Liver (tissue), 9 donors: ENCODE data around the gene PKNOX1. TPM values are rescaled to one million over a fixed set of nuclear protein-coding genes. Genes with fewer than 3 reads are reported as not detected.

Source experiments
- DNase-seq: peaks from one replicate; pipeline ENCODE4 v3.0.0-alpha.2; 2017; ENCODE audit warnings: low spot score
- H3K27ac ChIP-seq, 2 donors: one replicate each; pipeline ENCODE4 v1.7.0; 2013; ENCODE audit warnings: inconsistent platforms in 2 of 2, low read length in 2 of 2, control low read depth in 1 of 2, low read depth in 1 of 2, mild to moderate bottlenecking in 1 of 2
- H3K27me3 ChIP-seq, 4 donors: one replicate each; pipeline versions ENCODE4 v1.6.1 to v1.7.0; 2013; ENCODE audit warnings: low read length in 3 of 4, inconsistent platforms in 1 of 4, mild to moderate bottlenecking in 1 of 4, moderate library complexity in 1 of 4; ENCODE audit not compliant: control insufficient read depth in 4 of 4, insufficient read depth in 4 of 4
- H3K36me3 ChIP-seq, 4 donors: one replicate each; pipeline versions ENCODE4 v1.6.1 to v1.7.0; 2013; ENCODE audit warnings: low read length in 3 of 4, mild to moderate bottlenecking in 3 of 4, low read depth in 1 of 4, moderate library complexity in 1 of 4; ENCODE audit not compliant: control insufficient read depth in 4 of 4, insufficient read depth in 3 of 4
- H3K4me1 ChIP-seq, 4 donors: one replicate each; pipeline versions ENCODE4 v1.6.1 to v1.7.0; 2013; ENCODE audit warnings: low read length in 3 of 4, mild to moderate bottlenecking in 3 of 4, moderate library complexity in 1 of 4; ENCODE audit not compliant: control insufficient read depth in 4 of 4, insufficient read depth in 4 of 4
- H3K4me3 ChIP-seq, 3 donors: one replicate each; pipeline versions ENCODE4 v1.6.1 to v1.7.0; 2013; ENCODE audit warnings: low read length in 3 of 3, control low read depth in 1 of 3, low read depth in 1 of 3, mild to moderate bottlenecking in 1 of 3
- H3K9ac ChIP-seq, 2 donors: one replicate each; pipeline ENCODE4 v1.7.0; 2013; ENCODE audit warnings: low read length in 2 of 2, mild to moderate bottlenecking in 2 of 2, moderate library complexity in 2 of 2, control low read depth in 1 of 2, low read depth in 1 of 2
- H3K9me3 ChIP-seq, 4 donors: one replicate each; pipeline versions ENCODE4 v1.6.1 to v1.7.0; 2013; ENCODE audit warnings: low read length in 3 of 4; ENCODE audit not compliant: control insufficient read depth in 4 of 4
- ATF3 ChIP-seq: IDR thresholded peaks from 2 replicates; pipeline ENCODE4 v1.6.1; 2016; ENCODE audit warnings: antibody characterized with exemption
- CTCF ChIP-seq: fragments of 150-350 bp; IDR thresholded peaks from 2 replicates; pipeline ENCODE4 v1.5.1; 2017; ENCODE audit warnings: improper control_type of control experiment, low read depth, low read length; ENCODE audit not compliant: missing input control
- EGR1 ChIP-seq, 2 donors: IDR thresholded peaks; 2 replicates each; pipeline ENCODE4 v1.6.1; 2016 to 2018; ENCODE audit warnings: antibody characterized with exemption in 2 of 2, low read depth in 2 of 2
- FOXA1 ChIP-seq: IDR thresholded peaks from 2 replicates; pipeline ENCODE4 v1.6.1; 2016; ENCODE audit warnings: antibody characterized with exemption
- GABPA ChIP-seq, 2 donors: IDR thresholded peaks in 1 of 2; conservative IDR thresholded peaks in 1 of 2; 2 replicates each; pipeline ENCODE4 v1.6.1; 2016; ENCODE audit warnings: antibody characterized with exemption in 2 of 2, mild to moderate bottlenecking in 1 of 2, moderate library complexity in 1 of 2
- HNF4A ChIP-seq, 2 donors: conservative IDR thresholded peaks; 2 replicates each; pipeline ENCODE4 v1.6.1; 2016; ENCODE audit warnings: antibody characterized with exemption in 2 of 2, mild to moderate bottlenecking in 2 of 2
- JUND ChIP-seq, 2 donors: IDR thresholded peaks; 2 replicates each; pipeline ENCODE4 v1.6.1; 2016; ENCODE audit warnings: antibody characterized with exemption in 2 of 2
- NR2F2 ChIP-seq: IDR thresholded peaks from 2 replicates; pipeline ENCODE4 v1.6.1; 2016; ENCODE audit warnings: antibody characterized with exemption
- REST ChIP-seq: IDR thresholded peaks from 2 replicates; pipeline ENCODE4 v1.6.1; 2016; ENCODE audit warnings: antibody characterized with exemption, mild to moderate bottlenecking
- RXRA ChIP-seq, 2 donors: IDR thresholded peaks; 2 replicates each; pipeline ENCODE4 v1.6.1; 2017 to 2018; ENCODE audit warnings: antibody characterized with exemption in 2 of 2, mild to moderate bottlenecking in 1 of 2
- SP1 ChIP-seq: IDR thresholded peaks from 2 replicates; pipeline ENCODE4 v1.6.1; 2018; ENCODE audit warnings: antibody characterized with exemption, mild to moderate bottlenecking
- TAF1 ChIP-seq: conservative IDR thresholded peaks from 2 replicates; pipeline ENCODE4 v1.6.1; 2016; ENCODE audit warnings: antibody characterized with exemption, mild to moderate bottlenecking
- YY1 ChIP-seq: IDR thresholded peaks from 2 replicates; pipeline ENCODE4 v1.6.1; 2016; ENCODE audit warnings: antibody characterized with exemption, mild to moderate bottlenecking
- ZBTB33 ChIP-seq: IDR thresholded peaks from 2 replicates; pipeline ENCODE4 v1.6.1; 2016; ENCODE audit warnings: antibody characterized with exemption
- WGBS: extraction: QIAGEN DNeasy Blood & Tissue Kit; methylation state at CpG from one replicate; pipeline ENCODE4 v1.1.7; 2013; 5-methylcytosine and 5-hydroxymethylcytosine counted together
- polyA plus RNA-seq, 2 donors: library from polyadenylated mRNA; stranded (reverse) in 1 of 2; unstranded in 1 of 2; fragments of 200-250 nt in 1 of 2; fragments of >200 nt in 1 of 2; fragmentation: Nextera tagmentation in 1 of 2; extraction: Ambion mirVana in 1 of 2; gene quantifications; one replicate each; pipeline versions ENCODE4 v1.2.1 to v1.2.3, GENCODE V29; 2013 to 2015
- total RNA-seq, 2 donors: library from RNA; depleted of rRNA; stranded (reverse); fragments of >200 nt; gene quantifications; one replicate each; pipeline ENCODE4 v1.2.3, GENCODE V29; 2014
- donor health status: healthy.
- donor health status: healthy.
- donor health status: healthy.
- donor health status: healthy.
- donor health status: healthy.

The PKNOX1 gene
- total and polyA plus RNA-seq, 4 donors = 2.8 to 10.3 (median 8.0) TPM

GRCh38 chr21:43023175-43023574 is 48.8 kb downstream of the PKNOX1 start:
- no peak for DNase-seq
- TF ChIP-seq JUND (IDR thresholded peaks at IDR 0.05) (no peak), GABPA (IDR thresholded peaks at IDR 0.05 in 1 of 2, conservative IDR thresholded peaks at IDR 0.05 in 1 of 2) (no peak)
- H3K4me1 ChIP-seq = no peaks in the 10 kb centered on the region
- no peak overlapping the region for H3K9ac ChIP-seq
- H3K36me3 ChIP-seq = peaks cover 9 to 59% (median 23%) of the 10 kb centered on the region in 4 donors
- H3K4me3 ChIP-seq = no peak overlapping the region
- no peaks in the 10 kb centered on the region for H3K9me3 ChIP-seq
- H3K27me3 ChIP-seq = no peaks in the 10 kb centered on the region
- H3K27ac ChIP-seq = no peak overlapping the region
- 94% methylated on average over 8 of the region's 8 CpGs for WGBS

- WGBS = 90% methylated on average over 17 of the region's 17 CpGs
- Histone ChIP-seq H3K27ac (no peak overlapping the region), H3K9ac (no peak overlapping the region), H3K9me3 (no peaks in the 10 kb centered on the region), H3K4me3 (no peak overlapping the region), H3K36me3 (peaks cover 13 to 68% (median 30%) of the 10 kb centered on the region in 4 donors), H3K4me1 (no peaks in the 10 kb centered on the region), H3K27me3 (no peaks in the 10 kb centered on the region)
- TF ChIP-seq GABPA (IDR thresholded peaks at IDR 0.05 in 1 of 2, conservative IDR thresholded peaks at IDR 0.05 in 1 of 2) = no peak
- no peak for TF ChIP-seq ATF3
- no peak for TF ChIP-seq SP1
- TF ChIP-seq TAF1 = no peak
- TF ChIP-seq CTCF = no peak
- TF ChIP-seq HNF4A (conservative IDR thresholded peaks at IDR 0.05) = no peak
- TF ChIP-seq ZBTB33 = no peak
- TF ChIP-seq NR2F2 = no peak
- TF ChIP-seq YY1 = no peak
- TF ChIP-seq RXRA (IDR thresholded peaks at IDR 0.05) = no peak
- TF ChIP-seq EGR1 (IDR thresholded peaks at IDR 0.05; ENCODE audit: low read depth in 2 of 2) = no peak
- no peak for TF ChIP-seq FOXA1
- no peak for DNase-seq
Observed at GRCh38 chr21:43024439-43025136, 50.2 kb downstream of the PKNOX1 start.

- H3K27ac ChIP-seq = no peak overlapping the region
- no peaks in the 10 kb centered on the region for H3K27me3 ChIP-seq
- H3K9ac ChIP-seq = no peak overlapping the region
- H3K9me3 ChIP-seq = no peaks in the 10 kb centered on the region
- no peaks in the 10 kb centered on the region for H3K4me1 ChIP-seq
- 91% methylated on average over 6 of the region's 6 CpGs for WGBS
- no peak overlapping the region for H3K4me3 ChIP-seq
- peaks cover 16 to 72% (median 34%) of the 10 kb centered on the region in 4 donors for H3K36me3 ChIP-seq
- no peak for DNase-seq
- no peak for TF ChIP-seq TAF1
- TF ChIP-seq CTCF = no peak
- no peak for TF ChIP-seq EGR1 (IDR thresholded peaks at IDR 0.05; ENCODE audit: low read depth in 2 of 2)
- no peak for TF ChIP-seq NR2F2
- no peak for TF ChIP-seq REST
- TF ChIP-seq GABPA (IDR thresholded peaks at IDR 0.05 in 1 of 2, conservative IDR thresholded peaks at IDR 0.05 in 1 of 2) = no peak
- no peak for TF ChIP-seq FOXA1
Observed at GRCh38 chr21:43025636-43026180, 51.3 kb downstream of the PKNOX1 start.
